Measurements from ENCODE around the gene BEND2.

DNA sequence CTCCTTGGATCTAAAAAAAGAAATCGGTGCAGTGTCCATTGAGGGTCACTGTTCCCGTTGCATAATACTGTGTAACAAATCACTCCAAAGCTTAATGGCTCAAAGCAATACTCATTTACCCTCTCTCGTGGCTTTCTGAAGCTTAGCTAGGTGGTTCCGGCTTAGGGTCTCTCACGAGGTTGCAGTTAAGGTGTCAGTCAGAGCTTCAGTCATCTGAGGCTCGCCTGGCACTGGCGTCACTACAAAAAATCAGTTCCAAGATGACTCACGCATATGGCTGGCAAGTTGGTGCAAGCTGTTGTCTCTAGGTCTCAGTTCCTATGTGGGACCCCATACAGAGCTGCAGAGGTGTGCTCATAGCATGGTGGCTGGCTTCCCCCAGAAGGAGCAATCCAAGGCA is 91.0 kb downstream of the BEND2 start:
- TF ChIP-seq, protein P1, sequence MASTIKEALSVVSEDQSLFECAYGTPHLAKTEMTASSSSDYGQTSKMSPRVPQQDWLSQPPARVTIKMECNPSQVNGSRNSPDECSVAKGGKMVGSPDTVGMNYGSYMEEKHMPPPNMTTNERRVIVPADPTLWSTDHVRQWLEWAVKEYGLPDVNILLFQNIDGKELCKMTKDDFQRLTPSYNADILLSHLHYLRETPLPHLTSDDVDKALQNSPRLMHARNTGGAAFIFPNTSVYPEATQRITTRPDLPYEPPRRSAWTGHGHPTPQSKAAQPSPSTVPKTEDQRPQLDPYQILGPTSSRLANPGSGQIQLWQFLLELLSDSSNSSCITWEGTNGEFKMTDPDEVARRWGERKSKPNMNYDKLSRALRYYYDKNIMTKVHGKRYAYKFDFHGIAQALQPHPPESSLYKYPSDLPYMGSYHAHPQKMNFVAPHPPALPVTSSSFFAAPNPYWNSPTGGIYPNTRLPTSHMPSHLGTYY (CRISPR knock-in tag; IDR thresholded peaks at IDR 0.05): no peak
- TF ChIP-seq, protein P2, sequence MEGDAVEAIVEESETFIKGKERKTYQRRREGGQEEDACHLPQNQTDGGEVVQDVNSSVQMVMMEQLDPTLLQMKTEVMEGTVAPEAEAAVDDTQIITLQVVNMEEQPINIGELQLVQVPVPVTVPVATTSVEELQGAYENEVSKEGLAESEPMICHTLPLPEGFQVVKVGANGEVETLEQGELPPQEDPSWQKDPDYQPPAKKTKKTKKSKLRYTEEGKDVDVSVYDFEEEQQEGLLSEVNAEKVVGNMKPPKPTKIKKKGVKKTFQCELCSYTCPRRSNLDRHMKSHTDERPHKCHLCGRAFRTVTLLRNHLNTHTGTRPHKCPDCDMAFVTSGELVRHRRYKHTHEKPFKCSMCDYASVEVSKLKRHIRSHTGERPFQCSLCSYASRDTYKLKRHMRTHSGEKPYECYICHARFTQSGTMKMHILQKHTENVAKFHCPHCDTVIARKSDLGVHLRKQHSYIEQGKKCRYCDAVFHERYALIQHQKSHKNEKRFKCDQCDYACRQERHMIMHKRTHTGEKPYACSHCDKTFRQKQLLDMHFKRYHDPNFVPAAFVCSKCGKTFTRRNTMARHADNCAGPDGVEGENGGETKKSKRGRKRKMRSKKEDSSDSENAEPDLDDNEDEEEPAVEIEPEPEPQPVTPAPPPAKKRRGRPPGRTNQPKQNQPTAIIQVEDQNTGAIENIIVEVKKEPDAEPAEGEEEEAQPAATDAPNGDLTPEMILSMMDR (IDR thresholded peaks at IDR 0.05): no peak
- TF ChIP-seq, protein P3, sequence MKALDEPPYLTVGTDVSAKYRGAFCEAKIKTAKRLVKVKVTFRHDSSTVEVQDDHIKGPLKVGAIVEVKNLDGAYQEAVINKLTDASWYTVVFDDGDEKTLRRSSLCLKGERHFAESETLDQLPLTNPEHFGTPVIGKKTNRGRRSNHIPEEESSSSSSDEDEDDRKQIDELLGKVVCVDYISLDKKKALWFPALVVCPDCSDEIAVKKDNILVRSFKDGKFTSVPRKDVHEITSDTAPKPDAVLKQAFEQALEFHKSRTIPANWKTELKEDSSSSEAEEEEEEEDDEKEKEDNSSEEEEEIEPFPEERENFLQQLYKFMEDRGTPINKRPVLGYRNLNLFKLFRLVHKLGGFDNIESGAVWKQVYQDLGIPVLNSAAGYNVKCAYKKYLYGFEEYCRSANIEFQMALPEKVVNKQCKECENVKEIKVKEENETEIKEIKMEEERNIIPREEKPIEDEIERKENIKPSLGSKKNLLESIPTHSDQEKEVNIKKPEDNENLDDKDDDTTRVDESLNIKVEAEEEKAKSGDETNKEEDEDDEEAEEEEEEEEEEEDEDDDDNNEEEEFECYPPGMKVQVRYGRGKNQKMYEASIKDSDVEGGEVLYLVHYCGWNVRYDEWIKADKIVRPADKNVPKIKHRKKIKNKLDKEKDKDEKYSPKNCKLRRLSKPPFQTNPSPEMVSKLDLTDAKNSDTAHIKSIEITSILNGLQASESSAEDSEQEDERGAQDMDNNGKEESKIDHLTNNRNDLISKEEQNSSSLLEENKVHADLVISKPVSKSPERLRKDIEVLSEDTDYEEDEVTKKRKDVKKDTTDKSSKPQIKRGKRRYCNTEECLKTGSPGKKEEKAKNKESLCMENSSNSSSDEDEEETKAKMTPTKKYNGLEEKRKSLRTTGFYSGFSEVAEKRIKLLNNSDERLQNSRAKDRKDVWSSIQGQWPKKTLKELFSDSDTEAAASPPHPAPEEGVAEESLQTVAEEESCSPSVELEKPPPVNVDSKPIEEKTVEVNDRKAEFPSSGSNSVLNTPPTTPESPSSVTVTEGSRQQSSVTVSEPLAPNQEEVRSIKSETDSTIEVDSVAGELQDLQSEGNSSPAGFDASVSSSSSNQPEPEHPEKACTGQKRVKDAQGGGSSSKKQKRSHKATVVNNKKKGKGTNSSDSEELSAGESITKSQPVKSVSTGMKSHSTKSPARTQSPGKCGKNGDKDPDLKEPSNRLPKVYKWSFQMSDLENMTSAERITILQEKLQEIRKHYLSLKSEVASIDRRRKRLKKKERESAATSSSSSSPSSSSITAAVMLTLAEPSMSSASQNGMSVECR (CRISPR knock-in tag; IDR thresholded peaks at IDR 0.05; ENCODE audit: borderline replicate concordance): no peak

Measured in WTC11 (cell line).